HFF-Myc (cell line): ENCODE data around the gene IFT52.

Source experiments
- DNase-seq: peaks from one replicate; pipeline ENCODE4 v3.0.0-alpha.2; 2011; ENCODE audit warnings: low read depth; ENCODE audit errors: extremely low read depth
- H3K4me3 ChIP-seq: replicated peaks from 2 replicates; pipeline ENCODE4 v1.5.1; 2011; ENCODE audit warnings: low read depth, mild to moderate bottlenecking, control low read depth, low read length
- TF ChIP-seq, protein P1 (sequence below): IDR thresholded peaks from 2 replicates; pipeline ENCODE4 v1.5.1; 2012; ENCODE audit warnings: mild to moderate bottlenecking, low read depth, low read length, control low read depth; ENCODE audit errors: missing control alignments

IFT52 gene

DNA sequence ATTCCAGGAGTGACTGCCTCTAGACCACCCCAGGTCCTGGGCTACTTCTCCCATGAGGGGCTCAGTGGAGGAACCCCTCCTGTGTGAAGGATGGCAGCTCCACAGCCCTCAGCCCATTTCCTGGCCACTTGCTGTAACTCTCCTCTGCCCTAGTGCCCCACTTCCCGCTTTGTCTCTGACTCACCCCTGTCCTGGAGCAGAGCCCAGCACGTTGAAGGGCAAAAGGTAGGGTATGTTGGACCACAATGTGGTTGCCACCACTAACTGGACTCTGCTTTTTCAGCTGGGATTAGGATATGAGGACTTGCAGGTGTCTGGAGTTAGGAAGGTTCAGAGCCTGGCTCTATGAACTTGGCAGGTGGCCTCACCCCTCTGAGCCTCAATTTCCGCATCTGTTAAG lies 78.6 kb downstream of the IFT52 start:
- DNase-seq: no peak
- TF ChIP-seq, protein P1, sequence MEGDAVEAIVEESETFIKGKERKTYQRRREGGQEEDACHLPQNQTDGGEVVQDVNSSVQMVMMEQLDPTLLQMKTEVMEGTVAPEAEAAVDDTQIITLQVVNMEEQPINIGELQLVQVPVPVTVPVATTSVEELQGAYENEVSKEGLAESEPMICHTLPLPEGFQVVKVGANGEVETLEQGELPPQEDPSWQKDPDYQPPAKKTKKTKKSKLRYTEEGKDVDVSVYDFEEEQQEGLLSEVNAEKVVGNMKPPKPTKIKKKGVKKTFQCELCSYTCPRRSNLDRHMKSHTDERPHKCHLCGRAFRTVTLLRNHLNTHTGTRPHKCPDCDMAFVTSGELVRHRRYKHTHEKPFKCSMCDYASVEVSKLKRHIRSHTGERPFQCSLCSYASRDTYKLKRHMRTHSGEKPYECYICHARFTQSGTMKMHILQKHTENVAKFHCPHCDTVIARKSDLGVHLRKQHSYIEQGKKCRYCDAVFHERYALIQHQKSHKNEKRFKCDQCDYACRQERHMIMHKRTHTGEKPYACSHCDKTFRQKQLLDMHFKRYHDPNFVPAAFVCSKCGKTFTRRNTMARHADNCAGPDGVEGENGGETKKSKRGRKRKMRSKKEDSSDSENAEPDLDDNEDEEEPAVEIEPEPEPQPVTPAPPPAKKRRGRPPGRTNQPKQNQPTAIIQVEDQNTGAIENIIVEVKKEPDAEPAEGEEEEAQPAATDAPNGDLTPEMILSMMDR: no peak
- no peak overlapping the region for H3K4me3 ChIP-seq

DNA sequence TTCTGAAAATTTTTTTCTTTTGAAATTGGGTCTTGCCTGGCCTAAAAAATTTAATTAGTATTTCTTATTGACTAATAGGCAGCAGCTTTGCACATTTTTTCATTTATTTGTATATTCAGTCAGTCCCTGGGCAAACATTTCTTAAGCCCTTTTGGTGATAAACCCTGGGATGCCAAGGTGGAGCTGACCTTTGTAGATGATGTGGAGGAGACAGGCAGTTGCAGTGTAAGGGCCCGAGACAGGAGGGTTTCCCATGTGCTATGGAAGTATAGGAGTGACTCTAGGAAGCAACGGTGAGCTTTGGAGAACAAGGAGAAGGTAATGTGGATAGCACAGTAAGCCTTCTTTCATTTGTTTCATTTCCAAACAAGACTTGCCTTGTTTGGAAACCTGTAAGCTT lies 79.7 kb downstream of the IFT52 start:
- TF ChIP-seq, protein P1: no peak
- no peak for DNase-seq
- no peak overlapping the region for H3K4me3 ChIP-seq

GRCh38 chr20:43676368-43676767 lies 85.6 kb downstream of the IFT52 start:
- TF ChIP-seq, protein P1: no peak
- H3K4me3 ChIP-seq: no peak overlapping the region
- DNase-seq: no peak

DNA sequence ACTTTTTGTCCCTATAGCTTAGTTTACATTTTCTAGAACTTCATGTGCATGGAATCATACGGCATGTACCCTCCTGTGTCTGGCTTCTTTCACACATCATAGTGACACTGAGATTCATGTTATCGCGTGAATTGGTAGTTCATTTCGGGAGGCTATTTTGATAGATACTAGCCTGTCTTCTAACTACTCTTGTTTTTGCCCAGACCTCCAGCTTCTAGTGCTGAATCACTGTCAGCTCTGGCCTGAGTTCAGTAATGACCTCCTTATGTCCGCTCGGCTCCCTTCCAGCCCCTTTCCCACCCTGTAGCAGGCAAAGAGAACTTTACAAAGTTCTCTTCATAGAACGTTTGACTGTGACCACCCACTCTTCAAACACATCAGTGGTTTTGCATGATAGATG lies 90.2 kb downstream of the IFT52 start:
- no peak overlapping the region for H3K4me3 ChIP-seq
- DNase-seq: no peak
- TF ChIP-seq, protein P1: no peak

DNA sequence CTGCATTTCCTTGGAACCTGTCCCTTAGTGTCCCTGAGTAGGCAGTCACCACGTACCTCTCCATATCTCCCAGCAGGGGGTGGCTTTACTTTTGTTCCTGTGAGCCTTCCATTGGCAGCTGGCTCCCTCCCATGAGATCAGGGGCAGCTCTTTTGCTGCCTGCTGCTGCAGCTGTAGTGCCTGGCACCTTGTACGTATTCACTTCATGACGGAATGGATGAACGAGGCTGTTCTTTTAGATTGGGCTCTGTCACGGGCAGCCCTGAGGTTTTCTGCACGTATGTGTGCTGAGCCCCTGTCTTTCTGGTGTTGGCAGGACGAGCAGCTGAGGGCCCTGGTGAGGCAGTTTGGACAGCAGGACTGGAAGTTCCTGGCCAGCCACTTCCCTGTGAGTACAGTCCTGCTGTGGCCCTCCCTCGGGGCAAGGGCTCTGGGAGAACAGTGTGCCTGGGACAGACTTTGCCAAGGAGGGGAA lies 90.8 kb downstream of the IFT52 start:
- TF ChIP-seq, protein P1: peak; percentile 17
- no peak for DNase-seq
- no peak overlapping the region for H3K4me3 ChIP-seq

DNA sequence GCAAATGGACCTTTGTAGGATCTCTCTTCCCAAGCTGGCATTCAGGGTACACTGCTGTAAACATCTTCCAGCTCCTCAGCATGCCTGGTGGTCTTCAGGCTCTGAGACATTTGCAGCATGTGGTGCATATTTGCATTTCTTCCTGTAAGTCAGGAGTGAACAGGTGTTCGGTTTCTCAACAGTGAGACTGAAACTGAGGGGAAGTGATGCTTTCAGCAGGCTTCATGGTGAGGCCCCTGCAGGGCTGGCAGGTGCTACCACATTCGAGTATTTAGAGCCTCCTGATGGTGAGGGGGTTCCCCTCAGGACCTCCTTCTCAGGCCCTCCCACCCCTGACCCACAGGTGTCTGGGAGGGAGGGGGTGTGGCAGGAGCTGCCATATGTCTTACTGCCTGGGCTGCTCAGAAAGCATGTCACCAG lies 91.3 kb downstream of the IFT52 start:
- no peak for DNase-seq
- TF ChIP-seq, protein P1: no peak
- no peak overlapping the region for H3K4me3 ChIP-seq

DNA sequence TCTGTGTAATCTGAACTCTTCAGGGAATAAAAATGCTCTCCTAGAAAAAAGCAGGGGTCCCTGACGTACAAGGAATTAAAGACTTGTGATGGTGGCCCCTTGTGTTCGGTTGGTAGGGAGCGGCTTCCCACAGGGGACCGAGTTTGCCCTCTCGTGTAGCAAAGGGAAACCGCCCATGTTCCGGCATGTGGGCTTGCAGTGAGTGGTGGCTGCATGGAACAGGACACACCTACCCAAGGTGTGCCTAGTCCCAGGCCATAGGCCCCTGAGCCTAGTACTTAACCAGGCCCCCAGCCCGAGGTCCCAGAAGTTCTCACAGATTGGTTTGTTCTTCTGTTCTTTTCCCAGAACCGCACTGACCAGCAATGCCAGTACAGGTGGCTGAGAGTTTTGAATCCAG lies 91.7 kb downstream of the IFT52 start:
- TF ChIP-seq, protein P1: no peak
- H3K4me3 ChIP-seq: no peak overlapping the region
- no peak for DNase-seq
